HepG2 (cell line): Measurements from ENCODE around the gene MED28. TPM values are rescaled to one million over a fixed set of nuclear protein-coding genes. Genes with fewer than 3 reads are reported as not detected.

Experiments
- ATAC-seq: fragments of 200-7000 bp; cut with Tn5 transposase; 3 replicates; pipeline ENCODE4 v1.9.1; 2020; ENCODE audit warnings: mild to moderate bottlenecking, moderate library complexity
- BruUV-seq: library from RNA; stranded (reverse); fragments of 400-500 nt; replicated peaks from 2 replicates; lab custom pipeline; 2021; lab: Mats Ljungman, UMichigan
- CTCF ChIA-PET: fragments of 300-600 bp; formaldehyde crosslinking; extraction: SDS; loops from one replicate; lab custom pipeline; 2021; ENCODE audit warnings: low total read pairs, inconsistent platforms, low intra/inter-chr PET ratio; lab: Yijun Ruan, JAX
- POLR2A ChIA-PET: fragments of 350-600 bp; sonication (Branson Sonifier 250); formaldehyde crosslinking; loops from one replicate; lab custom pipeline; 2020; ENCODE audit warnings: antibody characterized with exemption, inconsistent platforms; lab: Yijun Ruan, JAX
- DNase-seq: peaks from one replicate; pipeline ENCODE4 v3.0.0-alpha.2; 2015; ENCODE audit warnings: low spot score
- FAIRE-seq: peaks from 3 replicates; lab custom pipeline; 2011; peaks lifted over from hg19 to GRCh38; lab: Jason Lieb, UNC
- H2AFZ ChIP-seq: one replicate; pipeline ENCODE4 v1.6.1; 2011; ENCODE audit warnings: low read length, inconsistent platforms
- H3K27ac ChIP-seq: fragments of 300-600 bp; 3 replicates; pipeline ENCODE4 v1.8.0; 2011; ENCODE audit warnings: mixed run types, mild to moderate bottlenecking, mixed read lengths, low read length, inconsistent platforms; ENCODE audit not compliant: insufficient read depth; ENCODE audit errors: extremely low read length
- H3K27me3 ChIP-seq, 2 experiments: fragments of 200-600 bp in 1 of 2; 2 replicates in 1 of 2; 3 replicates in 1 of 2; pipeline versions ENCODE4 v1.6.0 to v1.8.0; 2011; ENCODE audit warnings: low read length in 2 of 2, mild to moderate bottlenecking in 2 of 2, moderate library complexity in 2 of 2, inconsistent platforms in 1 of 2; ENCODE audit not compliant: insufficient read depth in 2 of 2, control insufficient read depth in 1 of 2
- H3K36me3 ChIP-seq, 2 experiments: fragments of 200-600 bp in 1 of 2; replicated peaks in 1 of 2; 2 replicates in 1 of 2; 3 replicates in 1 of 2; pipeline versions ENCODE4 v1.5.1 to v1.8.0; 2011; ENCODE audit warnings: low read length in 2 of 2, inconsistent platforms in 1 of 2; ENCODE audit not compliant: insufficient read depth in 2 of 2, control insufficient read depth in 1 of 2
- H3K4me1 ChIP-seq: 2 replicates; pipeline ENCODE4 v1.5.1; 2012; ENCODE audit warnings: low read length, inconsistent platforms; ENCODE audit not compliant: insufficient read depth
- H3K4me2 ChIP-seq: 2 replicates; pipeline ENCODE4 v1.6.0; 2011; ENCODE audit warnings: low read depth, low read length, inconsistent platforms
- H3K4me3 ChIP-seq, 3 experiments: fragments of 200-600 bp in 1 of 3; sonication (generic), shearing (Covaris generic) in 1 of 3; replicated peaks in 1 of 3; 2 replicates each; pipeline ENCODE4 v1.5.1; 2011 to 2016; ENCODE audit warnings: low read length in 3 of 3, inconsistent platforms in 2 of 3, low read depth in 2 of 3, mild to moderate bottlenecking in 2 of 3, control low read depth in 1 of 3, mixed read lengths in 1 of 3; ENCODE audit not compliant: insufficient read depth in 1 of 3
- H3K79me2 ChIP-seq: one replicate; pipeline ENCODE4 v1.6.1; 2011; ENCODE audit warnings: low read length, inconsistent platforms; ENCODE audit not compliant: insufficient read depth
- H3K9ac ChIP-seq: 2 replicates; pipeline ENCODE4 v1.6.0; 2011; ENCODE audit warnings: mild to moderate bottlenecking, low read depth, low read length, inconsistent platforms; ENCODE audit not compliant: insufficient read depth
- H3K9me3 ChIP-seq: 2 replicates; pipeline ENCODE4 v1.5.1; 2012; ENCODE audit warnings: mild to moderate bottlenecking, low read length
- H4K20me1 ChIP-seq: 2 replicates; pipeline ENCODE4 v1.6.0; 2011; ENCODE audit warnings: inconsistent platforms, mild to moderate bottlenecking, low read length, moderate library complexity; ENCODE audit not compliant: insufficient read depth
- IRF2 ChIP-seq: IDR thresholded peaks from 2 replicates; pipeline ENCODE4 v1.6.1; 2018; ENCODE audit warnings: missing genetic modification reagents, missing compliant biosample characterization
- MAZ ChIP-seq, 2 experiments: sonication (generic) in 1 of 2; formaldehyde crosslinking in 1 of 2; IDR thresholded peaks; 2 replicates each; pipeline versions ENCODE4 v1.5.0 to v1.6.1; 2012 to 2020; ENCODE audit warnings: low read depth in 2 of 2, mild to moderate bottlenecking in 2 of 2, borderline replicate concordance in 1 of 2, improper control_type of control experiment in 1 of 2, low read length in 1 of 2, missing genetic modification reagents in 1 of 2, moderate library complexity in 1 of 2
- PRMT3 ChIP-seq: sonication (generic); formaldehyde crosslinking; IDR thresholded peaks from 2 replicates; pipeline ENCODE4 v1.8.1; 2022; ENCODE audit warnings: low read depth, mild to moderate bottlenecking, moderate library complexity, missing genetic modification reagents, borderline replicate concordance
- RBM22 ChIP-seq: fragments of 200-400 bp; formaldehyde crosslinking; optimal IDR thresholded peaks from 2 replicates; pipeline ENCODE3; 2017; ENCODE audit warnings: mild to moderate bottlenecking, low read length, moderate library complexity
- RFXAP ChIP-seq: sonication (generic); formaldehyde crosslinking; IDR thresholded peaks from 2 replicates; pipeline ENCODE4 v1.4.0; 2020; ENCODE audit warnings: missing genetic modification reagents, borderline replicate concordance
- SIN3A ChIP-seq: IDR thresholded peaks from 2 replicates; pipeline ENCODE4 v1.6.1; 2011; ENCODE audit warnings: low read depth, mild to moderate bottlenecking, control low read depth, low read length, borderline replicate concordance
- THYN1 ChIP-seq: sonication (generic); formaldehyde crosslinking; IDR thresholded peaks from 2 replicates; pipeline ENCODE4 v1.8.1; 2023; ENCODE audit warnings: low read depth, mild to moderate bottlenecking, moderate library complexity, missing genetic modification reagents, borderline replicate concordance
- XRCC5 ChIP-seq: fragments of 200-400 bp; formaldehyde crosslinking; optimal IDR thresholded peaks from 2 replicates; pipeline ENCODE3; 2017; ENCODE audit warnings: mild to moderate bottlenecking, low read length
- ZFP1 ChIP-seq: IDR thresholded peaks from 2 replicates; pipeline ENCODE4 v1.6.1; 2016
- ZFYVE20 ChIP-seq: sonication (generic); formaldehyde crosslinking; IDR thresholded peaks from 2 replicates; pipeline ENCODE4 v1.8.0; 2023; ENCODE audit warnings: low read depth, mild to moderate bottlenecking, moderate library complexity, missing genetic modification reagents, borderline replicate concordance
- ZNF326 ChIP-seq: sonication (generic); formaldehyde crosslinking; IDR thresholded peaks from 2 replicates; pipeline ENCODE4 v1.4.0; 2020; ENCODE audit warnings: missing genetic modification reagents, borderline replicate concordance
- ZNF557 ChIP-seq: sonication (generic); formaldehyde crosslinking; IDR thresholded peaks from 2 replicates; pipeline ENCODE4 v1.4.0; 2020; ENCODE audit warnings: missing genetic modification reagents
- ZNF660 ChIP-seq: sonication (generic); formaldehyde crosslinking; IDR thresholded peaks from 2 replicates; pipeline ENCODE4 v1.5.1; 2020; ENCODE audit warnings: mild to moderate bottlenecking, low read depth, missing genetic modification reagents, borderline replicate concordance
- ZNF713 ChIP-seq: sonication (generic); formaldehyde crosslinking; IDR thresholded peaks from 2 replicates; pipeline ENCODE4 v1.4.0; 2020; ENCODE audit warnings: mild to moderate bottlenecking, missing genetic modification reagents
- WGBS: methylation state at CpG from one replicate; pipeline ENCODE4 v1.1.6; 2017; ENCODE audit warnings: low lambda C conversion rate; 5-methylcytosine and 5-hydroxymethylcytosine counted together
- in situ Hi-C: cut with HindIII; loops from 2 replicates; pipeline ENCODE4 v1.10.0; 2017; ENCODE audit warnings: low pct_unique_long_range_greater_than_20kb; ENCODE audit not compliant: extremely low pct_ligation_motif_present
- intact Hi-C: fragments of 100-400 bp; cut with micrococcal nuclease; formaldehyde crosslinking; loops from one replicate; pipeline ENCODE4 v1.10.0; 2022; ENCODE audit not compliant: unreplicated experiment
- polyA plus RNA-seq, 8 experiments: library from polyadenylated mRNA; depleted of rRNA in 3 of 8; stranded (reverse) in 7 of 8; unstranded in 1 of 8; fragments of >200 nt; fragmentation: Illumina TruSeq in 4 of 8; extraction: Trizol in 4 of 8; gene quantifications; 2 replicates each; pipeline versions ENCODE4 v1.2.1 to v1.2.3, GENCODE V29; 2011 to 2016; ENCODE audit warnings: low read depth in 4 of 8, missing spikeins in 1 of 8, mixed read lengths in 1 of 8; ENCODE audit not compliant: insufficient read depth in 1 of 8
- total RNA-seq, 5 experiments: library from RNA; depleted of rRNA; stranded (reverse); fragments of >200 nt; fragmentation: Illumina TruSeq; extraction: Trizol; gene quantifications; 2 replicates each; pipeline ENCODE4 v1.2.3, GENCODE V29; 2016; ENCODE audit warnings: low read depth in 1 of 5
- TF ChIP-seq, protein P1 (sequence below): sonication (generic); formaldehyde crosslinking; IDR thresholded peaks from 2 replicates; pipeline ENCODE4 v1.4.0; 2020; ENCODE audit warnings: mild to moderate bottlenecking, missing genetic modification reagents
- TF ChIP-seq, protein P2 (sequence below): sonication (generic); formaldehyde crosslinking; IDR thresholded peaks from 2 replicates; pipeline ENCODE4 v1.9.0; 2022; ENCODE audit warnings: low read depth, missing genetic modification reagents
- TF ChIP-seq, protein P3 (sequence below): sonication (generic); formaldehyde crosslinking; IDR thresholded peaks from 2 replicates; pipeline ENCODE4 v1.5.0; 2020; ENCODE audit warnings: missing genetic modification reagents
- TF ChIP-seq, protein P4 (sequence below): sonication (generic); formaldehyde crosslinking; IDR thresholded peaks from 2 replicates; pipeline ENCODE4 v1.5.1; 2020; ENCODE audit warnings: mild to moderate bottlenecking, missing genetic modification reagents, borderline replicate concordance

MED28 gene
- total and polyA plus RNA-seq, 2 of the 13 experiments (the other 11 are each of a cell fraction or from before 2014, with no cell fraction given), result 41.3 to 65.7 TPM

DNA sequence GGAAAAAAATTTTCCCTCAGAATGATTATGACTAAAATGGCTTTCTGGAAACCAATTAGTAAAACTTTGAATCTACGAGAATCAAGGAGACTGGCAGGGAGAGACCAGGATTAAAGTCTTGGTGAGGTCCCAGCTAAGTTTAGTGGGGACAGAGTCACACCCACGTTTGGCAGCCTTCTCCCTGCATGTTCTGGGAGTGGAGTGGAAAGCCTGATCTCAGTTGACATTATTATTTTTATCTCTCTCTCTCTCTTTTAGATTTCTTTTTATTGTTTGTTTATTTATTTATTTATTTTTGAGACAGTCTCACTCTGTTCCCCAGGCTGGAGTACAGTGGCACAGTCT, 67.8 kb downstream of the MED28 start:
- H3K36me3 ChIP-seq, result no peaks in the 10 kb centered on the region
- H3K4me1 ChIP-seq, result no peaks in the 10 kb centered on the region
- intact Hi-C loops, result no loop called here
- no peaks in the 10 kb centered on the region for H3K9me3 ChIP-seq
- in situ Hi-C loops, result no loop called here
- no peak for TF ChIP-seq ZNF660 (CRISPR knock-in tag)
- no peak for TF ChIP-seq ZFP1
- TF ChIP-seq THYN1 (CRISPR knock-in tag), result no peak
- no peak for TF ChIP-seq ZNF713 (CRISPR knock-in tag)
- TF ChIP-seq, protein P1, sequence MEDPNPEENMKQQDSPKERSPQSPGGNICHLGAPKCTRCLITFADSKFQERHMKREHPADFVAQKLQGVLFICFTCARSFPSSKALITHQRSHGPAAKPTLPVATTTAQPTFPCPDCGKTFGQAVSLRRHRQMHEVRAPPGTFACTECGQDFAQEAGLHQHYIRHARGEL (CRISPR knock-in tag), result no peak
- no peak for TF ChIP-seq PRMT3 (CRISPR knock-in tag)
- no peak for TF ChIP-seq XRCC5
- TF ChIP-seq IRF2 (CRISPR knock-in tag), result no peak
- TF ChIP-seq, protein P2, sequence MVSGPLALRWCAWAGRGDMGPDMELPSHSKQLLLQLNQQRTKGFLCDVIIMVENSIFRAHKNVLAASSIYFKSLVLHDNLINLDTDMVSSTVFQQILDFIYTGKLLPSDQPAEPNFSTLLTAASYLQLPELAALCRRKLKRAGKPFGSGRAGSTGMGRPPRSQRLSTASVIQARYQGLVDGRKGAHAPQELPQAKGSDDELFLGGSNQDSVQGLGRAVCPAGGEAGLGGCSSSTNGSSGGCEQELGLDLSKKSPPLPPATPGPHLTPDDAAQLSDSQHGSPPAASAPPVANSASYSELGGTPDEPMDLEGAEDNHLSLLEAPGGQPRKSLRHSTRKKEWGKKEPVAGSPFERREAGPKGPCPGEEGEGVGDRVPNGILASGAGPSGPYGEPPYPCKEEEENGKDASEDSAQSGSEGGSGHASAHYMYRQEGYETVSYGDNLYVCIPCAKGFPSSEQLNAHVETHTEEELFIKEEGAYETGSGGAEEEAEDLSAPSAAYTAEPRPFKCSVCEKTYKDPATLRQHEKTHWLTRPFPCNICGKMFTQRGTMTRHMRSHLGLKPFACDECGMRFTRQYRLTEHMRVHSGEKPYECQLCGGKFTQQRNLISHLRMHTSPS (CRISPR knock-in tag), result no peak
- TF ChIP-seq, protein P3, sequence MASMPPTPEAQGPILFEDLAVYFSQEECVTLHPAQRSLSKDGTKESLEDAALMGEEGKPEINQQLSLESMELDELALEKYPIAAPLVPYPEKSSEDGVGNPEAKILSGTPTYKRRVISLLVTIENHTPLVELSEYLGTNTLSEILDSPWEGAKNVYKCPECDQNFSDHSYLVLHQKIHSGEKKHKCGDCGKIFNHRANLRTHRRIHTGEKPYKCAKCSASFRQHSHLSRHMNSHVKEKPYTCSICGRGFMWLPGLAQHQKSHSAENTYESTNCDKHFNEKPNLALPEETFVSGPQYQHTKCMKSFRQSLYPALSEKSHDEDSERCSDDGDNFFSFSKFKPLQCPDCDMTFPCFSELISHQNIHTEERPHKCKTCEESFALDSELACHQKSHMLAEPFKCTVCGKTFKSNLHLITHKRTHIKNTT (CRISPR knock-in tag), result no peak
- no peak for TF ChIP-seq RFXAP (CRISPR knock-in tag)
- no peak for TF ChIP-seq RBM22
- no peak for TF ChIP-seq ZNF326 (CRISPR knock-in tag)
- TF ChIP-seq, protein P4, sequence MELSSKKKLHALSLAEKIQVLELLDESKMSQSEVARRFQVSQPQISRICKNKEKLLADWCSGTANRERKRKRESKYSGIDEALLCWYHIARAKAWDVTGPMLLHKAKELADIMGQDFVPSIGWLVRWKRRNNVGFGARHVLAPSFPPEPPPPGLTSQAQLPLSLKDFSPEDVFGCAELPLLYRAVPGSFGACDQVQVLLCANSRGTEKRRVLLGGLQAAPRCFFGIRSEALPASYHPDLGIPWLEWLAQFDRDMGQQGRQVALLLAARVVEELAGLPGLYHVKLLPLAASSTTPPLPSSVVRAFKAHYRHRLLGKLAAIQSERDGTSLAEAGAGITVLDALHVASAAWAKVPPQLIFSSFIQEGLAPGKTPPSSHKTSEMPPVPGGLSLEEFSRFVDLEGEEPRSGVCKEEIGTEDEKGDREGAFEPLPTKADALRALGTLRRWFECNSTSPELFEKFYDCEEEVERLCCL (CRISPR knock-in tag), result no peak
- no peak for TF ChIP-seq ZNF557 (CRISPR knock-in tag)
- no peak for TF ChIP-seq SIN3A
- no peak for TF ChIP-seq ZFYVE20 (CRISPR knock-in tag)
- no peak for TF ChIP-seq MAZ (IDR thresholded peaks at IDR 0.05; ENCODE audit: borderline replicate concordance, low read depth, low read length)
- no peak for TF ChIP-seq MAZ (CRISPR knock-in tag; IDR thresholded peaks at IDR 0.05; ENCODE audit: low read depth)
- ATAC-seq (no peak), FAIRE-seq (no peak), DNase-seq (no peak)
- H3K27ac ChIP-seq, result no peak overlapping the region
- no peaks in the 10 kb centered on the region for H3K79me2 ChIP-seq
- CTCF ChIA-PET, result no interaction called here
- no peak overlapping the region for H3K4me2 ChIP-seq
- no TSS peak for BruUV-seq
- POLR2A ChIA-PET, result no interaction called here
- H3K27me3 ChIP-seq, result no peaks in the 10 kb centered on the region
- H3K9ac ChIP-seq, result no peak overlapping the region
- no peak overlapping the region for H3K4me3 ChIP-seq
- no peaks in the 10 kb centered on the region; the same call in 1 of the 2 replicates for H4K20me1 ChIP-seq
- no peak overlapping the region for H2AFZ ChIP-seq
- 2% methylated on average over 2 of the region's 2 CpGs for WGBS
